Measurements from ENCODE around the gene RFNG.

Gene RFNG

GRCh38 chr17:82077617-82078358, 26.2 kb upstream of the RFNG start:
- no peak for DNase-seq

DNA sequence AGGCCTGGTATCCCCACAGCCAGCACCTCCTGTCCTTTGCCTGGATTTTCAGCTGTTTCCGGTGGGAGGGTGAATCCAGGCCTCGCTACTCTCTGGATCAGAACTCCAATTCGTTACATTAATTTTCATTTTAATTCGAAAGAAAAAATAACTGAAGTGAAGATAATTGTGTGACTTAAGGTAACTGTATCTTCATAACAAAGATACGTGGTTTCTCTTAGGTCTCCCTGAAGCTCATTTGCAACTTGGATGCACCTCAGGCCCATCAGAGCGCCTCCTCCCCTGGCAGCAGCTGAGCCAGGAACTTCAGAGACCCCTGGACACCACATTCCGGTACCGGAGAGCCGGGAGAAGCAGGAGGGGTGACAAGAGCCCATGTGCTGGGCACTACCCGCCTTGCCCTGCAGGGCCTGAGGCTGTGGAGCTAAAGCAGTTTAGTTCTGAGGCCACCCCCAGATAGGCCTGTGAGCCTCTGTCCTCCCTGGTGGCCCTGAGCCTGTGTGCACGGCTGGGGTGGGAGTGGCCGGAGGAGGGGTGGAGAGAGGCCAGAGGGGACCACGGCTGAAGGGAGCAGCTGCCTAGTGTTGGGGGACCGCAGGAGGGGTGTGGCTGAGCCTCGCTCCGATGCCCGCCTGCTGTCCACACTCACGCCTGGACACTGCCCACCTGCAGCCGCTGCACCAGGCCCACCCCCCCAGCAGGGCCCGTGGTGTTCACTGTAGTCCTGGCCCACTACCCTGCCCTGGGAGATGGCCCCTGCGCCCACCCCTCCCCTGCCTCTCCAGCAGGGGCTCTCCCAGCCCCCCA, 25.4 kb upstream of the RFNG start:
- DNase-seq = no peak

DNA sequence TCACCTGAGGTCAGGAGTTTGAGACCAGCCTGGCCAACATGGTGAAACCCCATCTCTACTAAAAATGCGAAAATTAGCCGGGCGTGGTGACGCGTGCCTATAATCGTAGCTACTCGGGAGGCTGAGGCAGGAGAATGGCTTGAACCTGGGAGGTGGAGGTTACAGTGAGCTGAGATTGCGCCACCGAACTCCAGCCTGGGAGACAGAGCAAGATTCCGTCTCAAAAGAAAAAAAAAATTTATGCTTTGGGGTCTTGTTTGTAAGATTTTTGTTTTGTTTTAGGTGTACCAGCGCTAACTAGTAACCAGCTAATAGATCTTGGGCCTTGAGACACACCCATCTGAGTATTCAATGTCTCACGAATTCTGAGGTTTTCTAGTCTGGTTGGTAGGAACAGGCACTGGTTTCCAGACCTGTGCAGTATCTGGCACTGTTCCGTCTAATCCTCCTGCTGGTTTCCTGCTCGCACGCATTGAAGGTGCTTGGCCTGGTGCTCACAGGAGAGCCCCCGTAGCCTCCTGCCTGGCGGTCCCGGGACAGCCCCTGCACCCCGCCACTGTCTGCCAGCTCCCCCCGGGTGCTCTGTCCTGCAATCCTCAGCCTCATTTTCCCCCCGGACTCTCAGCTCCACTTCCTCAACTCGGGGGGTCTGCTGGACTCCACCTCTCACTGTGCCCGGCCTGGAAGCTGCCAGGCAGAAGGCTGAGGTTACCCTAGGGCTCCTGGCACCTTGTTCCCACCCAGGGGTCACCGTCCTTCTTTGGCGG, 24.6 kb upstream of the RFNG start:
- no peak for DNase-seq

- no peak for DNase-seq
Observed at GRCh38 chr17:82073446-82073845, 21.8 kb upstream of the RFNG start.

GRCh38 chr17:82072827-82073226, 21.2 kb upstream of the RFNG start:
- no peak for DNase-seq

DNA sequence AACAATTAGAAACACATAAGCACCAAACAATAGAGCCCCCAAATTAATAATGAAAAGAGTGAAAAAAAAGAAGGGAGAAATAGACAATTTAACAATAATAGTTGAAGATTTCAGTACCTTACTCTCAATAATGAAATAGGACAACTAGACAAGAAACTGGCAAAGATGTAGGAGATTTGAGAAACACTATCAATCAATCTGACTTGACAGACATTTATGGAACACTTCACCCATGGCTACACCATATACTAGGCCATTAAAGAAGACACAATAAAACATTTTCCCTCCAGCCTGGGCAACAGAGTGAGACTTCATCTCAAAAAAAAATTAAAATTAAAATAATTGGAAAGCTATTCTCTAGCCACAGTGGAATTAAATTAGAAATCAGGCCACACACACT, 19.0 kb upstream of the RFNG start:
- no peak for DNase-seq

DNA sequence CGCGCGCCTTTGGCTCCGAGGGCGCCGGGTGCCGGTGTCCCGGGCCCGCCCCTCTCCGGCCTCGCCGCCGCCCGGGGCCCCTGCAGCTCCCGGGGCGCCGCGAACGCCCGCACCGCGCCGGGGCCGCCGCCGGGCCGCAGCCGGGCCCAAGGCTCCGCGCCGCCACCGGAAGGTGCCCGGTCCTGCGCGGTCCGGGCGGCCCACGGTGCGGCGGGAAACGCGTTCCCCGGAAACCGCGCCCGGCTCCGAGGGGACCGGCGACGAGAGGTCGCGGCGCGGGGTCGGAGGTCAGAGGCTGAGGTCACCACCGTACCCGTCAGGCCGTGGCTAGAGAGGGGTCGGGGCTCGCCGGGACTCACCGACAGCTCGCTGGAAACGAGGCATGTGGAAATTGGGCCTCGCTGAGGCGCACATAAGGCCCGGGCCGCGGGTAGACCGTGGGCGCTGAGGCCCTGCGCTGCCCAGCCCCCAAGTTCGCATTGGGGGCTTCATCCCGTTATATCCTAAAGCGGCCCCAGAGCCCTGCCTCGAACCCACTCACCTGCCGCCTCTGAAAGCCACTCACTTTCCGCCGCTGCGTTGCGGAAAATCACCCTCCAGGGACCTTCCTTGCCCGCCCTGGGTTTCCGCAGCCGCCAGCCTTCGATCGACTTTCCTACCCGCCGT, 14.2 kb upstream of the RFNG start, which contains the start of gene DUS1L:
DUS1L (minus strand) TSS at position 167 of the 666 bp plus-strand sequence. CDS start 745 bp downstream, outside the sequence.
- peak; percentile 47 for DNase-seq

DNA sequence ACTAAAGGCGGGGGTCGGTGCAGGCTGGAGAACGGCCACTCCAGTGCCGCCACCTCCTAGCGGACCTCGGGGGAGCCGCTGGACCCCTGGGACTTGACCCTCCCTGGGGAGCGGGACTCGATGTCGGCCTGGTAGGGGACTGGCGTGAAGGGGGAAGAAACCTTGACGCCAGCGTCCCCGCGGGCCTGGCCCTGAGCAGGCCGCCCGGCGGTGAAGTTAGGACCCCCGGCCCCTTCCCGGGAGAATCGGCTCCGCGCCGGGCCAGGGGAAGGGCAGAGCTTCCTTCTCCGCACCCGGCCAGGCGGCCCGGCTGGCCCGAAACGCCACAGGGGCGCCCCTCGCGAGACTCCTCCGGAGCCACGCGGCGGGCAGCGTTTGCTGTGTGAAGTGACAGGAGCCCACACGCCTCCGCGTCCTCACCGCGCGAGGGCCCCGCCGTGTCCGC, 13.6 kb upstream of the RFNG start:
- DNase-seq = no peak

- no peak for DNase-seq
Observed at GRCh38 chr17:82064433-82065192, 13.0 kb upstream of the RFNG start.

- no peak for DNase-seq
Observed at GRCh38 chr17:82063424-82064415, 12.1 kb upstream of the RFNG start.

DNA sequence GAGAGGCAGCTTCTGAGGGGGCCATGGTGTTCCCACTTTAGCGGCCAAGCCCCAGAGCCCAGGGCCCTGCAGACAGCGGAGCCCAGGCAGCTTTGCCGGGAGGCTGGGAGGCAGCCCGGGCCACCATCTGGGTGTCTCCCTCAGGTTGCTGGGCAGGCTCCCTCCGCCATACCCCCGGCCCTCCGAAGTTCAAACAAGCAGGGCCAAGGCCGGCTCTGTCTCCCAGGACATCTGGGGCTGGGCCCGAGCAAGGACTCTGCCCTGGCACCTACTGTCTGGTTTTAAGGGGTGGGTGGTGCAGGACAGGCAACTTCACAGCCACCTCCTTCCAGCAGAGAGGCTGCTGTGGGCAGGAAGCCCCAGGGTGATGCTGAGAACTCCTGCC, 11.4 kb upstream of the RFNG start:
- DNase-seq = no peak

DNA sequence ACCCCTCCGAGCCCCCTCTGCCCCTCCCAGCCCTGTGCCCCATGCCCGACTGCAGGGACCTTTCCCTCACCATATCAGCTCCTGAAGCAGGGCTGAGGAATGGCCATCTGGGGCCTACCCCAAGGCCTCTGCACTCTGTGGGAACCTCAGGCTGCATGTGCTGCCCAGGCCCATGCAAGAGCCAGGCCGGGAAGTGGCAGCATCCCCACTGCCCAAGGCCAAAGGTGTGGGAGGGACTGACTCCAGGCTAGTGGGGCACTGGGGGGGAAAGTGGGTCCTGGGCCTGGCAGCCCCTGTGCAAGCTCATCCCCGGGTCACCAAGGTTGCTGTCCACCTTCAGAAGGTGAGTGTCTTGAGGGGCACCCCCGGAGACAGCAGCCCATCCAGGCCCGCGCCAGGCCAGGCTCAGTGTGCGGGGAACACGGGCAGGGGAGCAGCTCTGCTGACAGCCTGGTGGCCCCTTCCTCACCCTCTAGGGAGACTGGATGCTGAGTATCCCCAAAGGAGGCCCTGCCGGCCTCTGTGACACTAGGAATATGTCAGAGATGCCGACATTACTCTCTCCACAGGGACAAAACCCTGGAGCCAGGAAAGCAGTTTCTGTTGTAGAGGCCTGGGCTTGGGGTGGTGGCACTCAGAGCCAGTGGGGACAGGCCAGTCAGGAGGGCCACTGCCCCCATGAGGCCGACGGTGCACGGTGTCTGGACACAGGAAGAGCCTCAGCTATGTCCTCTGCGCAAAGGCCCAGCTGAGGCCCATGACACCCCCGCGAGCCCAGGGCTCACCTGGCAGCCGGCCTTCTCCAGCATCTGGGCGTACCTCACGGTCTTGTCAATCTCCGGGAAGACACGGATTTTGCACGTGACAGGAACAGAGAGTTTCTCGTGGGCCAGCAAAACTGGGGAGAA, 10.7 kb upstream of the RFNG start:
- no peak for DNase-seq

GRCh38 chr17:82061047-82061925, 9.7 kb upstream of the RFNG start:
- DNase-seq = no peak

DNA sequence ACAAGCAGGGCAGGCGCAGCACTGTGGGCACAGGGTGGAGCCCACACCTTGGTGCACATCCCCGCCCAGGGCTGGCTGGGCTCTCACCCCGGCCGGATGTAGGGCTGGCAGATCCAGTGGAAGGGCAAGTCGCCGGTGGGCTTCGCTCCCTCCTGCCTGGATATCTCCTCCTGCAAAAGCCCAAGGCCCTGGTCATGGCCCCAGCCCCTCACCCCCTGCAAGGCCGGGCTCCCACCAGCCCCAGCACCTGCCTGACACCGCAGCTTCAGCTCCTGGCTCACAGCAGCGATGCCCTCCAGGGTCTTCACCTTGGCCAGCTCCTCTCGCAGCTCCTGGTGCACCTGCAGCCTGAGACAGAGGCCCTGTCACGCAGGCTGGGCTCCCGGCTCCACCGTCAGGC, 9.0 kb upstream of the RFNG start:
- DNase-seq = no peak

DNA sequence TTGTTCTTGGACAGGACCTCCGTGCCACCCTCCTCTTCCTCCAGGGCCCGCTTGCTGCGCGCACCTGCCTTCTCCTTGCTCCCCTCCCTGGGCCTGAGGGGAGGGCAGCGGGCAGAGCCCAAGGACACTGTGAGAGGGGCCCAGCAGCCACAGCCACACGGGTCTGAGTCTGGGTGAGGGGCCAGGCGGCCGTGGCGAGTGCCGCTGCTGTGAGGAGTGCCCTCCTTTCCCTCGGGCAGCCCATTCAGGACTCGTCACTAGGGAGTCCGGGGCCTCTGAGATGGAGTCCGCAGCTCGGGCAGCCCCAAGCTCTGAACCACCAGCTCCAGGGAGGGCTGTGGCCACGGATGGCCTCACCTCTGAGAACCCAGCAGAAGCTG, 8.4 kb upstream of the RFNG start:
- no peak for DNase-seq

GRCh38 chr17:82059272-82060000, 7.8 kb upstream of the RFNG start:
- no peak for DNase-seq

DNA sequence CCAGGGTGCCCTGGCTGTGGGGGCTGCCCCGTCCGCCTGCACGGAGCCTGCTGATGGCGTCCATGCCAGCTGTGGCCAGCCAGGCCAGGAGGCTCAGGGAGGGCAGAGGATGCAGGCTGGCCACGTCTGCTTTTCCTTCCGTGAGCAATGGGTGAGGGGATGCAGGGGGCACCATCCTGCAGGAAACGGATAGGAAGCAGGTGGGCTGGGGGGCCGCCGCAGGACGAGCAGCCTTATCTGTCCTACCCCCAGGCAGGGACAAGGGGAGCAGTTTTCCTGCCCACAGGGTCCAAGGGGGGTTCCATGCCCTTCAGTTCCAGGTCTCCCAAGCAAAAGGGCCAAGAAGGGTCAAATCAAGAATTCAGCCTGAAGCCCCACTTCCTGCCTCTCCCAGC, 7.2 kb upstream of the RFNG start:
- DNase-seq = no peak

DNA sequence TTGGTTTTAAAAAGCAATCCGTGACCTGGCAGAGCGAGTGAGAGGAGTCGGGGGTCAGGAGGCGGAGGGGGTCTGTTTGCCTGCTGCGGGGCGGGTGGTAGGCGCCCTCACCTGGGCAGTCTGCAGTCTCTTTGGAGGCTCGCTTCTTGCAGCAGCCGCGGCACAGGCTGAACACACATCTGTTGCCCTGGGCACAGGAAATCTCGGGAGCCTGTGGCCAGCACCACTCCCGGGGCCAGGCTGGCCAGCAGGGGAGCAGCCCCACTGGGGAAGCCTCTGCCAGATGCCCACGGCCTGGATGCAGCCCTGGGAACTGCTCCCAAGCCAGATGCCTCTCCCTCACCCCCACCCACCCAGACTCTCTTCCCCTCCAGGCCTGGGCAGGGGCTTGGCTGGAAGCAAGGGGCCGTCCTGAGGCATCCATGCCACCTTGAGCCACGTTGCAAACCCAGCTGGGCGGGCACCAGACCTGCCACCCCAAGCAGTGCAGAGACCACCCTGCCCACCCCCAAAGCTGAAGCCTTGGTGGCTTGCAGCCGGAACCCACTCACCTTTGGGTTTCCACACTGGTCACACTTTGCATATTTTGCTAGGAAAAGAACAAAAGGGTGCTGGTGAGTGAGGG, 6.7 kb upstream of the RFNG start:
- DNase-seq = no peak

All from NCI-H1436 (cell line).